Measurements from ENCODE around the gene ROBO2.

DNA sequence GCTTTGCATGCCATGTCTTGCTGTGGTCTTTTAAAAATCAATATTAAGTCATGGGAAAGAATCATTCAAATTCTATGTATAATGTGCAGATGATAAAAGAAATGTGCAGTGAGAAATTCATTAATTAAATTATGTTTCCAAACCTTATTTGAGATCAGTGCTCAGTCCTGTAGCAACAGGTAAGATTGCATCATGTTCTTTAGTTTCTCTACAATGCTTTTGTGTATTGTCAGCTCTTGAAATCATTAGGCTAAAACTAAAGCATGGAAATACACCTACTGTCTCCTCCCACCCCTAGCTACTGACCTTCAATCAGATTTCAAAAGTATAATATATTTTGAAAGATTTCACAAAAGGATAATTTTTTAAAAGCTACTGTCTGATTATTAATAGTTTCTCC is 612.7 kb downstream of the ROBO2 start:
- no peak for TF ChIP-seq EP300 (conservative IDR thresholded peaks at IDR 0.05; ENCODE audit: poor library complexity, severe bottlenecking)
- TF ChIP-seq, protein P1, sequence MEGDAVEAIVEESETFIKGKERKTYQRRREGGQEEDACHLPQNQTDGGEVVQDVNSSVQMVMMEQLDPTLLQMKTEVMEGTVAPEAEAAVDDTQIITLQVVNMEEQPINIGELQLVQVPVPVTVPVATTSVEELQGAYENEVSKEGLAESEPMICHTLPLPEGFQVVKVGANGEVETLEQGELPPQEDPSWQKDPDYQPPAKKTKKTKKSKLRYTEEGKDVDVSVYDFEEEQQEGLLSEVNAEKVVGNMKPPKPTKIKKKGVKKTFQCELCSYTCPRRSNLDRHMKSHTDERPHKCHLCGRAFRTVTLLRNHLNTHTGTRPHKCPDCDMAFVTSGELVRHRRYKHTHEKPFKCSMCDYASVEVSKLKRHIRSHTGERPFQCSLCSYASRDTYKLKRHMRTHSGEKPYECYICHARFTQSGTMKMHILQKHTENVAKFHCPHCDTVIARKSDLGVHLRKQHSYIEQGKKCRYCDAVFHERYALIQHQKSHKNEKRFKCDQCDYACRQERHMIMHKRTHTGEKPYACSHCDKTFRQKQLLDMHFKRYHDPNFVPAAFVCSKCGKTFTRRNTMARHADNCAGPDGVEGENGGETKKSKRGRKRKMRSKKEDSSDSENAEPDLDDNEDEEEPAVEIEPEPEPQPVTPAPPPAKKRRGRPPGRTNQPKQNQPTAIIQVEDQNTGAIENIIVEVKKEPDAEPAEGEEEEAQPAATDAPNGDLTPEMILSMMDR (IDR thresholded peaks at IDR 0.05; ENCODE audit: poor library complexity, severe bottlenecking): no peak
- no peak for TF ChIP-seq POLR2AphosphoS5 (IDR thresholded peaks at IDR 0.05)
- TF ChIP-seq RAD21 (conservative IDR thresholded peaks at IDR 0.05): no peak
- TF ChIP-seq, protein P2, sequence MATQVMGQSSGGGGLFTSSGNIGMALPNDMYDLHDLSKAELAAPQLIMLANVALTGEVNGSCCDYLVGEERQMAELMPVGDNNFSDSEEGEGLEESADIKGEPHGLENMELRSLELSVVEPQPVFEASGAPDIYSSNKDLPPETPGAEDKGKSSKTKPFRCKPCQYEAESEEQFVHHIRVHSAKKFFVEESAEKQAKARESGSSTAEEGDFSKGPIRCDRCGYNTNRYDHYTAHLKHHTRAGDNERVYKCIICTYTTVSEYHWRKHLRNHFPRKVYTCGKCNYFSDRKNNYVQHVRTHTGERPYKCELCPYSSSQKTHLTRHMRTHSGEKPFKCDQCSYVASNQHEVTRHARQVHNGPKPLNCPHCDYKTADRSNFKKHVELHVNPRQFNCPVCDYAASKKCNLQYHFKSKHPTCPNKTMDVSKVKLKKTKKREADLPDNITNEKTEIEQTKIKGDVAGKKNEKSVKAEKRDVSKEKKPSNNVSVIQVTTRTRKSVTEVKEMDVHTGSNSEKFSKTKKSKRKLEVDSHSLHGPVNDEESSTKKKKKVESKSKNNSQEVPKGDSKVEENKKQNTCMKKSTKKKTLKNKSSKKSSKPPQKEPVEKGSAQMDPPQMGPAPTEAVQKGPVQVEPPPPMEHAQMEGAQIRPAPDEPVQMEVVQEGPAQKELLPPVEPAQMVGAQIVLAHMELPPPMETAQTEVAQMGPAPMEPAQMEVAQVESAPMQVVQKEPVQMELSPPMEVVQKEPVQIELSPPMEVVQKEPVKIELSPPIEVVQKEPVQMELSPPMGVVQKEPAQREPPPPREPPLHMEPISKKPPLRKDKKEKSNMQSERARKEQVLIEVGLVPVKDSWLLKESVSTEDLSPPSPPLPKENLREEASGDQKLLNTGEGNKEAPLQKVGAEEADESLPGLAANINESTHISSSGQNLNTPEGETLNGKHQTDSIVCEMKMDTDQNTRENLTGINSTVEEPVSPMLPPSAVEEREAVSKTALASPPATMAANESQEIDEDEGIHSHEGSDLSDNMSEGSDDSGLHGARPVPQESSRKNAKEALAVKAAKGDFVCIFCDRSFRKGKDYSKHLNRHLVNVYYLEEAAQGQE (IDR thresholded peaks at IDR 0.05; ENCODE audit: borderline replicate concordance): no peak
